SK-N-SH (cell line): ENCODE measurements around the gene DSCAM. TPM values are rescaled to one million over a fixed set of nuclear protein-coding genes. Genes with fewer than 3 reads are reported as not detected.

Experiments
- CTCF ChIA-PET: fragments of 300-600, 350-600 bp; formaldehyde crosslinking; extraction: SDS; loops from one replicate; lab custom pipeline; 2021; lab: Yijun Ruan, JAX
- POLR2A ChIA-PET: fragments of 350-600 bp; sonication (Branson Sonifier 250); formaldehyde crosslinking; extraction: SDS; loops from one replicate; lab custom pipeline; 2020; ENCODE audit warnings: antibody characterized with exemption, inconsistent platforms; lab: Yijun Ruan, JAX
- DNase-seq: peaks from one replicate; pipeline ENCODE4 v3.0.0; 2012
- H2AFZ ChIP-seq: fragments of 200-600 bp; sonication (generic); 2 replicates; pipeline ENCODE4 v1.8.1; 2016; ENCODE audit warnings: antibody characterized with exemption, mild to moderate bottlenecking, low read depth
- H3F3A ChIP-seq: fragments of 200-600 bp; sonication (generic); replicated peaks from 2 replicates; pipeline ENCODE3; 2016; ENCODE audit warnings: antibody characterized with exemption, mild to moderate bottlenecking; ENCODE audit not compliant: insufficient read depth
- H3K27ac ChIP-seq, 2 experiments: fragments of 200-500 bp in 1 of 2; fragments of 200-600 bp in 1 of 2; sonication (Bioruptor generic) in 1 of 2; sonication (generic), shearing (Covaris generic) in 1 of 2; 2 replicates each; pipeline versions ENCODE4 v1.5.1 to v1.6.1; 2014 to 2016; ENCODE audit warnings: low read depth in 2 of 2, inconsistent platforms in 1 of 2, low read length in 1 of 2, mild to moderate bottlenecking in 1 of 2, mixed read lengths in 1 of 2
- H3K27me3 ChIP-seq: fragments of 200-600 bp; sonication (generic), shearing (Covaris generic); 2 replicates; pipeline ENCODE4 v1.6.1; 2016; ENCODE audit warnings: mixed run types; ENCODE audit not compliant: insufficient read depth
- H3K36me3 ChIP-seq, 2 experiments: fragments of 200-500 bp in 1 of 2; fragments of 200-600 bp in 1 of 2; sonication (Bioruptor generic) in 1 of 2; sonication (generic) in 1 of 2; replicated peaks in 1 of 2; 2 replicates each; pipeline versions ENCODE3 to v1.5.1; 2014 to 2016; ENCODE audit warnings: low read length in 1 of 2, mild to moderate bottlenecking in 1 of 2; ENCODE audit not compliant: insufficient read depth in 2 of 2, control insufficient read depth in 1 of 2
- H3K4me1 ChIP-seq, 2 experiments: fragments of 200-500 bp in 1 of 2; fragments of 200-600 bp in 1 of 2; sonication (Bioruptor generic) in 1 of 2; sonication (generic), shearing (Covaris generic) in 1 of 2; 2 replicates each; pipeline versions ENCODE4 v1.5.1 to v1.6.1; 2014 to 2016; ENCODE audit warnings: low read depth in 1 of 2, low read length in 1 of 2, mixed run types in 1 of 2; ENCODE audit not compliant: insufficient read depth in 2 of 2, control insufficient read depth in 1 of 2
- H3K4me2 ChIP-seq: fragments of 200-600 bp; sonication (generic), shearing (Covaris generic); 2 replicates; pipeline ENCODE4 v1.6.1; 2017; ENCODE audit warnings: mixed run types
- H3K4me3 ChIP-seq, 2 experiments: fragments of 200-500 bp in 1 of 2; fragments of 200-600 bp in 1 of 2; sonication (Bioruptor generic) in 1 of 2; sonication (generic), shearing (Covaris generic) in 1 of 2; 2 replicates each; pipeline versions ENCODE4 v1.5.1 to v1.8.1; 2014 to 2016; ENCODE audit warnings: low read depth in 2 of 2, inconsistent platforms in 1 of 2, low read length in 1 of 2, mild to moderate bottlenecking in 1 of 2, mixed read lengths in 1 of 2, moderate library complexity in 1 of 2
- H3K79me2 ChIP-seq: fragments of 200-600 bp; sonication (generic); 2 replicates; pipeline ENCODE4 v1.8.1; 2017; ENCODE audit warnings: mild to moderate bottlenecking; ENCODE audit not compliant: insufficient read depth
- H3K9ac ChIP-seq: fragments of 200-600 bp; sonication (generic); 2 replicates; pipeline ENCODE4 v1.6.1; 2017; ENCODE audit warnings: mixed run types
- H3K9me2 ChIP-seq: fragments of 200-600 bp; sonication (generic); 2 replicates; pipeline ENCODE4 v1.6.1; 2017; ENCODE audit warnings: mixed run types
- H3K9me3 ChIP-seq: fragments of 200-600 bp; sonication (generic); 2 replicates; pipeline ENCODE4 v1.6.1; 2017; ENCODE audit warnings: mixed run types, mild to moderate bottlenecking, moderate library complexity
- H4K20me1 ChIP-seq: fragments of 200-600 bp; sonication (generic); 2 replicates; pipeline ENCODE4 v1.6.1; 2017; ENCODE audit warnings: mild to moderate bottlenecking, mixed run types; ENCODE audit not compliant: insufficient read depth
- CTCF ChIP-seq: fragments of 200-600 bp; sonication (generic); IDR thresholded peaks from 2 replicates; pipeline ENCODE4 v1.6.1; 2017; ENCODE audit warnings: antibody characterized with exemption, mild to moderate bottlenecking, moderate library complexity
- ELF1 ChIP-seq: IDR thresholded peaks from 2 replicates; pipeline ENCODE4 v1.4.0; 2012
- EP300 ChIP-seq, 2 experiments: IDR thresholded peaks; 2 replicates each; pipeline versions ENCODE4 v1.4.0 to v1.6.1; 2012; ENCODE audit warnings: borderline replicate concordance in 1 of 2, low read depth in 1 of 2, low read length in 1 of 2
- EZH2phosphoT487 ChIP-seq: fragments of 200-600 bp; sonication (generic); IDR thresholded peaks from 2 replicates; pipeline ENCODE4 v1.6.1; 2017; ENCODE audit warnings: low read depth, mixed run types, mild to moderate bottlenecking, antibody characterized with exemption, moderate library complexity, borderline replicate concordance
- FOXJ3 ChIP-seq: sonication (generic); formaldehyde crosslinking; IDR thresholded peaks from 2 replicates; pipeline ENCODE4 v1.5.1; 2020; ENCODE audit warnings: mild to moderate bottlenecking, missing genetic modification reagents
- FOXM1 ChIP-seq: IDR thresholded peaks from 2 replicates; pipeline ENCODE4 v1.4.0; 2012; ENCODE audit warnings: low read depth, mild to moderate bottlenecking
- GABPA ChIP-seq: IDR thresholded peaks from 2 replicates; pipeline ENCODE4 v1.4.0; 2012; ENCODE audit warnings: low read depth, mild to moderate bottlenecking
- GATA2 ChIP-seq: sonication (generic); formaldehyde crosslinking; IDR thresholded peaks from 2 replicates; pipeline ENCODE4 v1.5.0; 2020; ENCODE audit warnings: mild to moderate bottlenecking, missing genetic modification reagents
- JUND ChIP-seq: IDR thresholded peaks from 2 replicates; pipeline ENCODE4 v1.4.0; 2012
- NFIC ChIP-seq: IDR thresholded peaks from 2 replicates; pipeline ENCODE4 v1.4.0; 2012; ENCODE audit warnings: borderline replicate concordance
- POLR2AphosphoS5 ChIP-seq: IDR thresholded peaks from 2 replicates; pipeline ENCODE4 v1.6.1; 2012; ENCODE audit warnings: low read depth, low read length
- RAD21 ChIP-seq: IDR thresholded peaks from 2 replicates; pipeline ENCODE4 v1.6.1; 2012; ENCODE audit warnings: mild to moderate bottlenecking, low read length
- RFX5 ChIP-seq: IDR thresholded peaks from 2 replicates; pipeline ENCODE4 v1.6.1; 2012; ENCODE audit warnings: mild to moderate bottlenecking, improper control_type of control experiment, low read length
- RXRA ChIP-seq: IDR thresholded peaks from 2 replicates; pipeline ENCODE4 v1.4.0; 2012; ENCODE audit warnings: low read depth, mild to moderate bottlenecking, borderline replicate concordance
- SMC3 ChIP-seq: IDR thresholded peaks from 2 replicates; pipeline ENCODE4 v1.6.1; 2012; ENCODE audit warnings: low read depth, low read length, improper control_type of control experiment
- TAF1 ChIP-seq: IDR thresholded peaks from 2 replicates; pipeline ENCODE4 v1.6.1; 2012; ENCODE audit warnings: low read depth, mild to moderate bottlenecking, low read length, moderate library complexity, borderline replicate concordance
- TEAD4 ChIP-seq: IDR thresholded peaks from 2 replicates; pipeline ENCODE4 v1.4.0; 2012; ENCODE audit warnings: mild to moderate bottlenecking, borderline replicate concordance; ENCODE audit not compliant: insufficient read depth
- USF2 ChIP-seq: fragments of 150-350 bp; IDR thresholded peaks from 2 replicates; pipeline ENCODE4 v1.6.1; 2017; ENCODE audit warnings: antibody characterized with exemption, low read length, low read depth, borderline replicate concordance
- WGBS: methylation state at CpG from one replicate; pipeline ENCODE4 v1.1.6; 2017; ENCODE audit warnings: low lambda C conversion rate; 5-methylcytosine and 5-hydroxymethylcytosine counted together
- polyA plus RNA-seq, 3 experiments: library from polyadenylated mRNA; depleted of rRNA; stranded (reverse); fragments of >200 nt; gene quantifications; 2 replicates each; pipeline ENCODE4 v1.2.3, GENCODE V29; 2012
- TF ChIP-seq, protein P1 (sequence below): IDR thresholded peaks from 2 replicates; pipeline ENCODE4 v1.4.0; 2012; ENCODE audit warnings: low read depth, borderline replicate concordance
- TF ChIP-seq, protein P2 (sequence below): IDR thresholded peaks from 2 replicates; pipeline ENCODE4 v1.6.1; 2012; ENCODE audit warnings: mild to moderate bottlenecking, low read depth, low read length, moderate library complexity

The DSCAM gene
- polyA plus RNA-seq, 1 of the 3 experiments (the other 2 are of a cell fraction), result not detected

GRCh38 chr21:40852563-40852962 is 5.6 kb upstream of the DSCAM start:
- TF ChIP-seq TEAD4 (no peak), TAF1 (no peak), FOXM1 (no peak), RFX5 (no peak), CTCF (no peak), GATA2 (CRISPR knock-in tag) (no peak), RXRA (no peak), GABPA (no peak), SMC3 (no peak), RAD21 (no peak), USF2 (no peak), POLR2AphosphoS5 (no peak), ELF1 (no peak), NFIC (no peak)
- ChIA-PET POLR2A (no interaction called here), CTCF (interaction anchor here (1.0 kb wide), 1 partner anchor 11 kb away, joined by 3 read pairs; no protein-coding TSS in a partner anchor)
- Histone ChIP-seq H3K79me2 (no peaks in the 10 kb centered on the region), H4K20me1 (no peaks in the 10 kb centered on the region), H3F3A (no peaks in the 10 kb centered on the region), H3K9me2 (no peaks in the 10 kb centered on the region), H3K9ac (no peak overlapping the region), H3K4me2 (no peak overlapping the region), H3K4me3 (no peak overlapping the region), H3K27ac (no peak overlapping the region), H3K27me3 (no peaks in the 10 kb centered on the region), H3K4me1 (no peaks in the 10 kb centered on the region), H3K36me3 (no peaks in the 10 kb centered on the region), H3K9me3 (peaks cover 5% of the 10 kb centered on the region; the same call in 1 of the 2 replicates), H2AFZ (no peak overlapping the region)
- no peak for DNase-seq
- 20% methylated on average over 5 of the region's 5 CpGs for WGBS

DNA sequence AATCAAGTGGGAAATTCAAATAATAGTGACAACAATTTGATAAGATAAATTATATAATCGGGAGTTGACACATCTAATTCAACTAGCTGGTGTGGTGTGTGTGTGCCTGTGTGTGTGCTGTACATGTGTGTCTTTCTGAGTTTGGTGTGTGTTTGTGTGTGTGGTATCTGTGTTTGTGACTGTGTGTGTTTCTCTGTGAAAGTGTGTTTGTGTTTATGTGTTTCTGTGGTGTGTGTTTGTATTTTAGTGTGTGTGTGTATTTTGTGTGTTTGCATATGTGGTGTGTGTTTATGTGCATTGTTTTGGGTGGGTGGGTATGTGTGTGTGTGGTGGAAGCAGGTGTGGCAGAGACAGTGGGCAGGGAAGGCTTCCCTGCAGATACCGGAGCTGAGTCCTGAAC is 4.8 kb upstream of the DSCAM start:
- Histone ChIP-seq H3K4me3 (no peak overlapping the region), H3K9me2 (no peaks in the 10 kb centered on the region), H3K27ac (no peak overlapping the region), H2AFZ (no peak overlapping the region), H3K79me2 (no peaks in the 10 kb centered on the region), H3K9me3 (peaks cover 5% of the 10 kb centered on the region; the same call in 1 of the 2 replicates), H3F3A (no peaks in the 10 kb centered on the region), H4K20me1 (no peaks in the 10 kb centered on the region), H3K4me2 (no peak overlapping the region), H3K27me3 (no peaks in the 10 kb centered on the region), H3K9ac (no peak overlapping the region), H3K4me1 (peaks cover 0 to 3% of the 10 kb centered on the region in 2 experiments; a peak in 1 of 4 replicates), H3K36me3 (no peaks in the 10 kb centered on the region)
- no peak for DNase-seq
- 33% methylated on average over 2 of the region's 2 CpGs for WGBS
- TF ChIP-seq JUND, result no peak
- no peak for TF ChIP-seq EP300 (IDR thresholded peaks at IDR 0.05; ENCODE audit: borderline replicate concordance in 1 of 2, low read depth in 1 of 2, low read length in 1 of 2)
- no peak for TF ChIP-seq FOXM1
- no peak for TF ChIP-seq EZH2phosphoT487
- TF ChIP-seq, protein P1, sequence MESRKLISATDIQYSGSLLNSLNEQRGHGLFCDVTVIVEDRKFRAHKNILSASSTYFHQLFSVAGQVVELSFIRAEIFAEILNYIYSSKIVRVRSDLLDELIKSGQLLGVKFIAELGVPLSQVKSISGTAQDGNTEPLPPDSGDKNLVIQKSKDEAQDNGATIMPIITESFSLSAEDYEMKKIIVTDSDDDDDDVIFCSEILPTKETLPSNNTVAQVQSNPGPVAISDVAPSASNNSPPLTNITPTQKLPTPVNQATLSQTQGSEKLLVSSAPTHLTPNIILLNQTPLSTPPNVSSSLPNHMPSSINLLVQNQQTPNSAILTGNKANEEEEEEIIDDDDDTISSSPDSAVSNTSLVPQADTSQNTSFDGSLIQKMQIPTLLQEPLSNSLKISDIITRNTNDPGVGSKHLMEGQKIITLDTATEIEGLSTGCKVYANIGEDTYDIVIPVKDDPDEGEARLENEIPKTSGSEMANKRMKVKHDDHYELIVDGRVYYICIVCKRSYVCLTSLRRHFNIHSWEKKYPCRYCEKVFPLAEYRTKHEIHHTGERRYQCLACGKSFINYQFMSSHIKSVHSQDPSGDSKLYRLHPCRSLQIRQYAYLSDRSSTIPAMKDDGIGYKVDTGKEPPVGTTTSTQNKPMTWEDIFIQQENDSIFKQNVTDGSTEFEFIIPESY, result no peak
- TF ChIP-seq, protein P2, sequence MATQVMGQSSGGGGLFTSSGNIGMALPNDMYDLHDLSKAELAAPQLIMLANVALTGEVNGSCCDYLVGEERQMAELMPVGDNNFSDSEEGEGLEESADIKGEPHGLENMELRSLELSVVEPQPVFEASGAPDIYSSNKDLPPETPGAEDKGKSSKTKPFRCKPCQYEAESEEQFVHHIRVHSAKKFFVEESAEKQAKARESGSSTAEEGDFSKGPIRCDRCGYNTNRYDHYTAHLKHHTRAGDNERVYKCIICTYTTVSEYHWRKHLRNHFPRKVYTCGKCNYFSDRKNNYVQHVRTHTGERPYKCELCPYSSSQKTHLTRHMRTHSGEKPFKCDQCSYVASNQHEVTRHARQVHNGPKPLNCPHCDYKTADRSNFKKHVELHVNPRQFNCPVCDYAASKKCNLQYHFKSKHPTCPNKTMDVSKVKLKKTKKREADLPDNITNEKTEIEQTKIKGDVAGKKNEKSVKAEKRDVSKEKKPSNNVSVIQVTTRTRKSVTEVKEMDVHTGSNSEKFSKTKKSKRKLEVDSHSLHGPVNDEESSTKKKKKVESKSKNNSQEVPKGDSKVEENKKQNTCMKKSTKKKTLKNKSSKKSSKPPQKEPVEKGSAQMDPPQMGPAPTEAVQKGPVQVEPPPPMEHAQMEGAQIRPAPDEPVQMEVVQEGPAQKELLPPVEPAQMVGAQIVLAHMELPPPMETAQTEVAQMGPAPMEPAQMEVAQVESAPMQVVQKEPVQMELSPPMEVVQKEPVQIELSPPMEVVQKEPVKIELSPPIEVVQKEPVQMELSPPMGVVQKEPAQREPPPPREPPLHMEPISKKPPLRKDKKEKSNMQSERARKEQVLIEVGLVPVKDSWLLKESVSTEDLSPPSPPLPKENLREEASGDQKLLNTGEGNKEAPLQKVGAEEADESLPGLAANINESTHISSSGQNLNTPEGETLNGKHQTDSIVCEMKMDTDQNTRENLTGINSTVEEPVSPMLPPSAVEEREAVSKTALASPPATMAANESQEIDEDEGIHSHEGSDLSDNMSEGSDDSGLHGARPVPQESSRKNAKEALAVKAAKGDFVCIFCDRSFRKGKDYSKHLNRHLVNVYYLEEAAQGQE, result no peak
- TF ChIP-seq FOXJ3 (CRISPR knock-in tag), result no peak
- no peak for TF ChIP-seq RFX5
- ChIA-PET POLR2A (no interaction called here), CTCF (no interaction called here)
